GM06990 (cell line): ENCODE results near the gene ZNF790.

ENCODE experiments used
- DNase-seq: peaks from one replicate; pipeline ENCODE4 v3.0.0-alpha.2; 2011; ENCODE audit not compliant: insufficient read length; ENCODE audit errors: extremely low read depth
- H3K27me3 ChIP-seq: replicated peaks from 2 replicates; pipeline ENCODE4 v1.6.0; 2011; ENCODE audit warnings: low read length; ENCODE audit not compliant: control insufficient read depth, insufficient read depth
- H3K36me3 ChIP-seq: 2 replicates; pipeline ENCODE4 v1.5.1; 2011; ENCODE audit warnings: low read length; ENCODE audit not compliant: control insufficient read depth, insufficient read depth
- H3K4me3 ChIP-seq: replicated peaks from 2 replicates; pipeline ENCODE4 v1.5.1; 2011; ENCODE audit warnings: low read depth, mild to moderate bottlenecking, control low read depth, low read length
- TF ChIP-seq, protein P1 (sequence below): IDR thresholded peaks from 2 replicates; pipeline ENCODE4 v1.5.1; 2011; ENCODE audit warnings: low read length, control low read depth, mild to moderate bottlenecking, inconsistent platforms; ENCODE audit not compliant: insufficient read depth, poor library complexity, severe bottlenecking

ZNF790 gene

DNA sequence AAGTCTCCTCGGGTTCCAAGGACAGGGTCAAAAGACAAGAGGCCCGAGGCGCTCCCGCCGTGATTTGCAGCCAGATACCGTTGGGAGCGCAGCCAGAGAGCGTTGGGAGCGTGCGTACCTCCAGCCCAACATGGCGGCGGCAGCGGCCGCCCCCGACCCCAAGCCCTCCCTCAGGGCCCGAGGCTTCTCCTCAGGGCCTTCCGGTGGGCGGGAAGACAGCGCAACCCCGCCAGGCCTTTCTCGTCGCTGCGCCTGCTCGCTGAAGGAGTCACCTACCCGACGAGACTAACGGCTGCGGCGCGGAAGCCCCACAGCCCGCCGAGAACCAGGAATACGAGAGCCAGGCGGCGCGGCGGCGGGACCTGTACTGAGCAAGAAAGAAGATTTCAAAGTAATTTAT, 62.4 kb downstream of the ZNF790 start:
- TF ChIP-seq, protein P1, sequence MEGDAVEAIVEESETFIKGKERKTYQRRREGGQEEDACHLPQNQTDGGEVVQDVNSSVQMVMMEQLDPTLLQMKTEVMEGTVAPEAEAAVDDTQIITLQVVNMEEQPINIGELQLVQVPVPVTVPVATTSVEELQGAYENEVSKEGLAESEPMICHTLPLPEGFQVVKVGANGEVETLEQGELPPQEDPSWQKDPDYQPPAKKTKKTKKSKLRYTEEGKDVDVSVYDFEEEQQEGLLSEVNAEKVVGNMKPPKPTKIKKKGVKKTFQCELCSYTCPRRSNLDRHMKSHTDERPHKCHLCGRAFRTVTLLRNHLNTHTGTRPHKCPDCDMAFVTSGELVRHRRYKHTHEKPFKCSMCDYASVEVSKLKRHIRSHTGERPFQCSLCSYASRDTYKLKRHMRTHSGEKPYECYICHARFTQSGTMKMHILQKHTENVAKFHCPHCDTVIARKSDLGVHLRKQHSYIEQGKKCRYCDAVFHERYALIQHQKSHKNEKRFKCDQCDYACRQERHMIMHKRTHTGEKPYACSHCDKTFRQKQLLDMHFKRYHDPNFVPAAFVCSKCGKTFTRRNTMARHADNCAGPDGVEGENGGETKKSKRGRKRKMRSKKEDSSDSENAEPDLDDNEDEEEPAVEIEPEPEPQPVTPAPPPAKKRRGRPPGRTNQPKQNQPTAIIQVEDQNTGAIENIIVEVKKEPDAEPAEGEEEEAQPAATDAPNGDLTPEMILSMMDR = no peak
- H3K4me3 ChIP-seq = no peak overlapping the region
- DNase-seq = no peak
- H3K27me3 ChIP-seq = no peaks in the 10 kb centered on the region
- no peaks in the 10 kb centered on the region for H3K36me3 ChIP-seq

DNA sequence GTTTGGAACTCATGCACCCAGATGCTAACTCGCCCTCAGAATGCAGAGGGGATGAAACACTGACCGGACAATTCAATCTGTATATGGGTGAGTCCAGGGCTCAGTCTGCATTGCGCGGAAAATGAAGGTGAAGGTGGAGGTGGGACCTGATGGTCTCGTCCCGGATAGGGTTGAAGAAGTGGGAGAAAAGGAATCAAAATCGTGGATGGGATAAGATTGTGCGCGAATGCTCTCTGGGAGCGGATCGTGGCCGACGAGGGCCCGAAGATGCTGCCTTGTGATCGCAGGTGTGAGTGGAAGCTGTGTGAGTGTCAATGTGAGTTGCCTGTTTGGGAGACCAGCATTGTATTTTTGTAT, 65.0 kb downstream of the ZNF790 start:
- DNase-seq = no peak
- peak overlapping the region; percentile 84 for H3K4me3 ChIP-seq
- H3K27me3 ChIP-seq = no peaks in the 10 kb centered on the region
- H3K36me3 ChIP-seq = no peaks in the 10 kb centered on the region
- TF ChIP-seq, protein P1 = no peak

DNA sequence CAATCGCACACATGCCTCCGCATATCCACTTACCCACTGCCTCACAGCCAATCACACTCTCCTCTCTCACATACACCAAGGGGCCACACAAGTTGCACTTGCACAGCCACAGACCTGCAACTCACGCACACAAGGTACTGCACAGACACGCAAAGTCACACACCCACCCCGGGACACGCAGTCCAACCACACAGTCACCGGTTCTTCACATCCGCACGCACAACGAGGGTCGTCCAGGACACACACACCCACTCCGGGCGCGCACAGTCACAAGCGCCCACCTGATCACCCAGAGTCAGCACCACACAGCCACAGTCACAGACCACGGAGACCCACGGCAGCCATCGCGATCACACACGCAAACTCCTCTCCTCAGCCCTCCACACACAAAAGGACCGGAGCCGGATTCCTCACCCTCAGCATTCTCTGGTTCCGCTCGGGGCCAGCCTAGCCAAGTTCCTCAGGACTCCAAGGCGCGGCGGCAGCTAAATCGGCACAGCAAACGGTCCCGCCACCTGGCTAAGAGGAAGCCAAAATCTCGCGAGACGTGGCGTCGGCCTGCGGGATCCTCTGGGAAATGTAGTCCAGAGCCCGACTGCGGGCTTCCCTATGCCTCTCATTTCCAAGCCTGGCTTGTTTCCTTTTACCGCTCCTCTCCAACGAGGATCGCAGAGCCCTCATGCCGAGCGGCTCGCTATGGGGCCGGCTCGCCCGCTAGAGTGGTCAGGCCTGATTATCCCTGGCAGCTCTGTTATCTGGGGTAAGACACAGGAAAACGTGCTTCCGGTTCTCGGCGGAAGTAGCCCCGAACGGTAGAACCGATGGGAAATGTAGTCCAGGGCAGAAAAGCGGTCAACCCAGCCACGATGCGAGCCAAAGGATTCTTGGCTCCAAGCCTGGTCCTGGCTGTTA, 65.6 kb downstream of the ZNF790 start, which contains the start of gene ZNF850:
TSS of gene ZNF850 (minus strand) at position 497 of the 912 bp plus-strand sequence. CDS start 10,201 bp downstream, outside the sequence.
- DNase-seq = peak; percentile 91
- TF ChIP-seq, protein P1 = no peak
- H3K4me3 ChIP-seq = peak within 1 kb of the TSS; percentile 84
- H3K27me3 ChIP-seq = no peaks in the 10 kb centered on the region
- no peaks in the 10 kb centered on the region for H3K36me3 ChIP-seq

DNA sequence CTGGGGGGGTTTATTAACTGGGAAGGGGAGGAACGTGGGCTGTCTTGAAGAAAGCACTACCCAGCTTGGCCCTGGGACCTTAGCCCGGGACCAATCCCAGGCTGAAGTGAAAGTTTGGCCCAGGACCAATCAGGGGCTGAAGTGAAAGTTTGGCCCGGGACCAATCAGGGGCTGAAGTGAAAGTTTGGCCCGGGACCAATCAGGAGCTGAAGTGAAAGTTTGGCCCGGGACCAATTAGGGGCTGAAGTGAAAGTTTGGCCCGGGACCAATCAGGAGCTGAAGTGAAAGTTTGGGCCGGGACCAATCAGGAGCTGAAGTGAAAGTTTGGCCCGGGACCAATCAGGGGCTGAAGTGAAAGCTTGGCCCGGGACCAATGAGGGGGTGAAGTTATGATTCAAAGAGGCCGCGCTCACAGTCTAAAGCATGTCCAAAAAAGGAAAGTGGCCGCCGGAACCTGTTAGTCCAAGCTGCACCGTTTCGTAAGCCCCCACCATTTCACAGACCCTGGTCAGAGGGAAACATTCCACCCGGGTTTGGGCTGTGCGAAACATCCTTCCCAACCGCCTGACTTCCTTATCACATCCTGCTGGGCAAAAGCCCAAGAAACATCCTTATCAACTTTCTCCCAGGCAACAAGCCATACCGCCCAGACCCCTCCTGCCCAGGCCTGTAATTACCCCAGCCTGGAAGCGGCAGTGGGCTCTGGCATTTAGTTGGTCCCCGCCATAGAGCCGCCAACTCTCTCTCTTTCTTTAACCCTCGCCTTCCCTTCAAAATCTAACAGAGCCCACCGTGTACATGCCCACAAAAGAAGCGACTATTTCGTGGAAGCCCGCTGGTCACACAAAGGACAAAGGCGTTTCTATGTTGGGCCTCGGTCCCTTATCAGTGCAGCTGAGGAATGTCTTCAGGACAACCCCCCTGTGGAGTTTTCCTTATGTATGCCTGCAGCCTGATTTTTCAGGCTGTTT, 66.6 kb downstream of the ZNF790 start:
- Histone ChIP-seq H3K4me3 (peak overlapping the region; percentile 84), H3K27me3 (no peaks in the 10 kb centered on the region), H3K36me3 (no peaks in the 10 kb centered on the region)
- TF ChIP-seq, protein P1 = no peak
- DNase-seq = peak; percentile 64
